ENCODE results near the gene NIPAL4.

GRCh38 chr5:157475432-157475831 is 15.4 kb downstream of the NIPAL4 start:
- TF ChIP-seq CTCF (conservative IDR thresholded peaks at IDR 0.05; ENCODE audit: low read length) (no peak), EZH2phosphoT487 (IDR thresholded peaks at IDR 0.05; ENCODE audit: borderline replicate concordance, low read depth, low read length) (no peak)

Measured in OCI-LY7 (cell line).